Astrocyte (in vitro differentiated cells and primary cell): ENCODE measurements around the gene MEGF10.

Source experiments
- CTCF ChIP-seq: IDR thresholded peaks from 2 replicates; pipeline ENCODE4 v1.5.1; 2011; ENCODE audit warnings: low read depth, mild to moderate bottlenecking, inconsistent platforms, low read length, moderate library complexity; ENCODE audit not compliant: insufficient read depth
- EZH2 ChIP-seq: IDR thresholded peaks from 2 replicates; pipeline ENCODE4 v1.6.1; 2012; ENCODE audit warnings: mild to moderate bottlenecking, low read length, inconsistent platforms; ENCODE audit not compliant: insufficient read depth

- TF ChIP-seq EZH2: no peak
- no peak for TF ChIP-seq CTCF
Measured at GRCh38 chr5:127342364-127342763, 51.8 kb downstream of the MEGF10 start.
